Lower leg skin (tissue), 4 donors: ENCODE measurements around the gene ALX4. TPM values are rescaled to one million over a fixed set of nuclear protein-coding genes. Genes with fewer than 3 reads are reported as not detected.

Source experiments
- DNase-seq, 2 donors: peaks; one replicate each; pipeline ENCODE4 v3.0.0-alpha.2; 2019; ENCODE audit warnings: low spot score in 2 of 2
- H3K4me3 ChIP-seq: fragments of 200-600 bp; sonication (generic); 2 replicates; pipeline ENCODE4 v1.5.1; 2017; ENCODE audit warnings: mild to moderate bottlenecking, low read depth; ENCODE audit not compliant: poor library complexity, severe bottlenecking
- CTCF ChIP-seq, 3 donors: fragments of 450-650 bp; IDR thresholded peaks; one replicate each; pipeline ENCODE4 v1.5.1; 2016; ENCODE audit warnings: antibody characterized with exemption in 3 of 3, mild to moderate bottlenecking in 3 of 3, moderate library complexity in 2 of 3
- POLR2A ChIP-seq, 2 donors: fragments of 450-650 bp; IDR thresholded peaks; one replicate each; pipeline ENCODE4 v1.6.1; 2016 to 2017; ENCODE audit warnings: antibody characterized with exemption in 2 of 2, mild to moderate bottlenecking in 1 of 2, moderate library complexity in 1 of 2
- WGBS, 2 donors: methylation state at CpG; one replicate each; pipeline ENCODE4 v1.1.5; 2018; 5-methylcytosine and 5-hydroxymethylcytosine counted together
- intact Hi-C: fragments of 100-400 bp; cut with DNase I; formaldehyde crosslinking; loops from one replicate; pipeline ENCODE4 v1.15.0; 2023; ENCODE audit warnings: low total_unique reads
- total RNA-seq, 4 donors: library from RNA; depleted of rRNA; stranded (reverse); fragments of >200 nt; gene quantifications; one replicate each; pipeline ENCODE4 v1.1.0, GENCODE V29; 2016

ALX4 gene
- total RNA-seq, 4 donors from 2014 or later: 0.04 to 1.7 (median 0.96) TPM; not detected in 1

- intact Hi-C loops: no loop called here
- 94 to 95% methylated on average over 5 of the region's 5 CpGs for WGBS, 2 donors
- no peak overlapping the region for H3K4me3 ChIP-seq
- TF ChIP-seq POLR2A (IDR thresholded peaks at IDR 0.05) (no peak), CTCF (IDR thresholded peaks at IDR 0.05) (no peak)
- no peak for DNase-seq
Measured at GRCh38 chr11:44347538-44347937, 37.6 kb upstream of the ALX4 start.

- DNase-seq: no peak
- intact Hi-C loops: no loop called here
- TF ChIP-seq POLR2A (IDR thresholded peaks at IDR 0.05) (no peak), CTCF (IDR thresholded peaks at IDR 0.05) (no peak)
- H3K4me3 ChIP-seq: no peak overlapping the region
- 58 to 65% methylated on average over 6 of the region's 6 CpGs for WGBS, 2 donors
Measured at GRCh38 chr11:44346983-44347382, 37.0 kb upstream of the ALX4 start.

- TF ChIP-seq CTCF (IDR thresholded peaks at IDR 0.05): no peak
- no peak for TF ChIP-seq POLR2A (IDR thresholded peaks at IDR 0.05)
- DNase-seq: no peak
- no peak overlapping the region for H3K4me3 ChIP-seq
- intact Hi-C loops: no loop called here
- WGBS, 2 donors: 82 to 97% methylated on average over 3 of the region's 3 CpGs
Measured at GRCh38 chr11:44345781-44346180, 35.8 kb upstream of the ALX4 start.

GRCh38 chr11:44344921-44345320 lies 35.0 kb upstream of the ALX4 start:
- DNase-seq: no peak
- WGBS, 2 donors: 55 to 77% methylated on average over 5 of the region's 5 CpGs
- intact Hi-C loops: no loop called here
- no peak for TF ChIP-seq POLR2A (IDR thresholded peaks at IDR 0.05)
- no peak for TF ChIP-seq CTCF (IDR thresholded peaks at IDR 0.05)
- H3K4me3 ChIP-seq: no peak overlapping the region

- DNase-seq: no peak
- no peak overlapping the region for H3K4me3 ChIP-seq
- intact Hi-C loops: no loop called here
- TF ChIP-seq POLR2A (IDR thresholded peaks at IDR 0.05) (no peak), CTCF (IDR thresholded peaks at IDR 0.05) (no peak)
- 75 to 88% methylated on average over 7 of the region's 7 CpGs for WGBS, 2 donors
Measured at GRCh38 chr11:44344423-44344820, 34.5 kb upstream of the ALX4 start.

GRCh38 chr11:44343778-44344422 lies 34.0 kb upstream of the ALX4 start:
- no peak overlapping the region for H3K4me3 ChIP-seq
- WGBS, 2 donors: 76 to 81% methylated on average over 5 of the region's 5 CpGs
- intact Hi-C loops: no loop called here
- TF ChIP-seq CTCF (IDR thresholded peaks at IDR 0.05) (no peak), POLR2A (IDR thresholded peaks at IDR 0.05) (no peak)
- no peak for DNase-seq
